LNCaP clone FGC (cell line): Measurements from ENCODE around the gene ACVRL1.

Experiments
- DNase-seq: peaks from one replicate; pipeline ENCODE4 v3.0.0-alpha.2; 2011; ENCODE audit warnings: low read depth
- H3K4me3 ChIP-seq: 2 replicates; pipeline ENCODE4 v1.5.1; 2011; ENCODE audit warnings: mild to moderate bottlenecking, low read depth, low read length, control low read depth
- CTCF ChIP-seq: IDR thresholded peaks from 2 replicates; pipeline ENCODE4 v1.5.1; 2012; ENCODE audit warnings: mild to moderate bottlenecking; ENCODE audit not compliant: control insufficient read depth, insufficient read depth; ENCODE audit errors: extremely low read depth

ACVRL1 gene

GRCh38 chr12:51906430-51907082 is 748 bp upstream of the ACVRL1 start:
- DNase-seq: no peak
- H3K4me3 ChIP-seq: no peak overlapping the region
- TF ChIP-seq CTCF: no peak

GRCh38 chr12:51907856-51908425 is 637 bp downstream of the ACVRL1 start:
- H3K4me3 ChIP-seq: no peak overlapping the region
- no peak for DNase-seq
- no peak for TF ChIP-seq CTCF

GRCh38 chr12:51908876-51909592 is 1.7 kb downstream of the ACVRL1 start:
- no peak overlapping the region for H3K4me3 ChIP-seq
- no peak for TF ChIP-seq CTCF
- no peak for DNase-seq

- no peak for DNase-seq
- no peak for TF ChIP-seq CTCF
- H3K4me3 ChIP-seq: no peak overlapping the region
Observed at GRCh38 chr12:51910168-51910567, 2.9 kb downstream of the ACVRL1 start.

GRCh38 chr12:51910691-51911090 is 3.4 kb downstream of the ACVRL1 start:
- no peak for DNase-seq
- no peak overlapping the region for H3K4me3 ChIP-seq
- no peak for TF ChIP-seq CTCF

GRCh38 chr12:51911307-51911706 is 4.0 kb downstream of the ACVRL1 start:
- DNase-seq: no peak
- H3K4me3 ChIP-seq: no peak overlapping the region
- TF ChIP-seq CTCF: no peak
